GM12865 (cell line): Measurements from ENCODE around the gene SGSM2.

Experiments used
- DNase-seq: peaks from one replicate; pipeline ENCODE4 v3.0.0; 2010; ENCODE audit warnings: low read depth
- H3K4me3 ChIP-seq: 2 replicates; pipeline ENCODE4 v1.5.1; 2011; ENCODE audit warnings: mild to moderate bottlenecking, low read depth, low read length, control low read depth
- CTCF ChIP-seq: IDR thresholded peaks from 2 replicates; pipeline ENCODE4 v1.5.1; 2011; ENCODE audit warnings: low read length, control low read depth, low read depth, inconsistent platforms; ENCODE audit not compliant: insufficient read depth; ENCODE audit errors: missing control alignments

SGSM2 gene

GRCh38 chr17:2402544-2402943, 65.2 kb downstream of the SGSM2 start:
- TF ChIP-seq CTCF: no peak
- DNase-seq: no peak
- H3K4me3 ChIP-seq: peak overlapping the region; percentile 64

- no peak for DNase-seq
- H3K4me3 ChIP-seq: no peak overlapping the region
- TF ChIP-seq CTCF: no peak
Measured at GRCh38 chr17:2403044-2403443, 65.7 kb downstream of the SGSM2 start.

GRCh38 chr17:2405247-2405926, 68.1 kb downstream of the SGSM2 start:
- no peak for DNase-seq
- H3K4me3 ChIP-seq: no peak overlapping the region

GRCh38 chr17:2406271-2406902, 69.1 kb downstream of the SGSM2 start:
- no peak overlapping the region for H3K4me3 ChIP-seq
- TF ChIP-seq CTCF: no peak
- no peak for DNase-seq

More at GRCh38 chr17:2405247-2405926, 68.1 kb downstream of the SGSM2 start:
- TF ChIP-seq CTCF: no peak

GRCh38 chr17:2406903-2407790, 69.8 kb downstream of the SGSM2 start:
- TF ChIP-seq CTCF: no peak
- DNase-seq: no peak
- H3K4me3 ChIP-seq: no peak overlapping the region

GRCh38 chr17:2410951-2411350, 73.7 kb downstream of the SGSM2 start:
- no peak for TF ChIP-seq CTCF
- no peak overlapping the region for H3K4me3 ChIP-seq
- DNase-seq: no peak
